Prostate gland (tissue), 2 donors: ENCODE results near the gene DLST.

Source experiments
- CTCF ChIP-seq, 4 experiments: fragments of 200-600 bp in 2 of 4; fragments of 450-650 bp in 2 of 4; sonication (generic) in 2 of 4; IDR thresholded peaks; 1 replicate in 3 of 4; 2 replicates in 1 of 4; pipeline ENCODE4 v1.5.1; 2016 to 2019; ENCODE audit warnings: antibody characterized with exemption in 4 of 4, mild to moderate bottlenecking in 2 of 4, moderate library complexity in 2 of 4
- POLR2A ChIP-seq: fragments of 450-650 bp; IDR thresholded peaks from one replicate; pipeline ENCODE4 v1.6.1; 2016; ENCODE audit warnings: antibody characterized with exemption, mild to moderate bottlenecking
- POLR2AphosphoS5 ChIP-seq: sonication (generic); formaldehyde crosslinking; IDR thresholded peaks from one replicate; pipeline ENCODE4 v1.6.1; 2017; ENCODE audit warnings: antibody characterized with exemption

GRCh38 chr14:74902941-74903705, 21.4 kb downstream of the DLST start:
- TF ChIP-seq CTCF (IDR thresholded peaks at IDR 0.05): no peak
- no peak for TF ChIP-seq POLR2AphosphoS5
- no peak for TF ChIP-seq POLR2A
